Mesodermal cell (in vitro differentiated cells): Measurements from ENCODE around the gene ANAPC15.

Experiments
- H3K27ac ChIP-seq: 2 replicates; pipeline ENCODE4 v1.7.0; 2013; ENCODE audit warnings: mild to moderate bottlenecking, low read depth, low read length, moderate library complexity; ENCODE audit not compliant: severe bottlenecking
- H3K36me3 ChIP-seq: 2 replicates; pipeline ENCODE4 v1.7.1; 2013; ENCODE audit warnings: mild to moderate bottlenecking, low read length, moderate library complexity; ENCODE audit not compliant: control insufficient read depth, insufficient read depth
- H3K4me1 ChIP-seq: one replicate; pipeline ENCODE4 v1.7.1; 2013; ENCODE audit warnings: mild to moderate bottlenecking, low read length; ENCODE audit not compliant: insufficient read depth, control insufficient read depth, poor library complexity, severe bottlenecking
- H3K4me3 ChIP-seq: 2 replicates; pipeline ENCODE4 v1.7.0; 2013; ENCODE audit warnings: low read length, control low read depth, mild to moderate bottlenecking; ENCODE audit not compliant: insufficient read depth, poor library complexity, severe bottlenecking; ENCODE audit errors: extremely low read depth
- H3K9me3 ChIP-seq: 2 replicates; pipeline ENCODE4 v1.7.1; 2013; ENCODE audit warnings: mild to moderate bottlenecking, low read length, moderate library complexity; ENCODE audit not compliant: control insufficient read depth
- WGBS, 2 experiments: methylation state at CpG; one replicate each; pipeline ENCODE4 v1.1.5; 2013; ENCODE audit warnings: missing lambda C conversion rate in 2 of 2; ENCODE audit not compliant: insufficient coverage in 2 of 2; 5-methylcytosine and 5-hydroxymethylcytosine counted together

Gene ANAPC15

GRCh38 chr11:72075756-72076155 is 36.7 kb downstream of the ANAPC15 start:
- Histone ChIP-seq H3K4me1 (peaks cover 38% of the 10 kb centered on the region), H3K36me3 (peaks cover 9% of the 10 kb centered on the region), H3K4me3 (no peak overlapping the region), H3K9me3 (no peaks in the 10 kb centered on the region), H3K27ac (peak overlapping the region; percentile 42)
- WGBS, 2 experiments = 89 to 98% methylated on average over 3 to 4 of the region's 4 CpGs

- Histone ChIP-seq H3K27ac (peak overlapping the region; percentile 42), H3K9me3 (no peaks in the 10 kb centered on the region), H3K36me3 (peaks cover 9% of the 10 kb centered on the region), H3K4me3 (no peak overlapping the region), H3K4me1 (peaks cover 45% of the 10 kb centered on the region)
- 100% methylated on average over 1 of the region's 1 CpG; no CpG with 5 or more reads in 1 of the 2 experiments for WGBS, 2 experiments
Observed at GRCh38 chr11:72075109-72075508, 37.4 kb downstream of the ANAPC15 start.

GRCh38 chr11:72072348-72072747 is 40.1 kb downstream of the ANAPC15 start:
- Histone ChIP-seq H3K4me1 (peaks cover 57% of the 10 kb centered on the region), H3K4me3 (no peak overlapping the region), H3K27ac (peak overlapping the region; percentile 82), H3K36me3 (peaks cover 27% of the 10 kb centered on the region), H3K9me3 (no peaks in the 10 kb centered on the region)
- WGBS, 2 experiments = 76 to 78% methylated on average over 3 of the region's 3 CpGs

- Histone ChIP-seq H3K4me1 (peaks cover 55% of the 10 kb centered on the region), H3K4me3 (no peak overlapping the region), H3K36me3 (peaks cover 45% of the 10 kb centered on the region), H3K9me3 (no peaks in the 10 kb centered on the region), H3K27ac (peak overlapping the region; percentile 87)
- WGBS, 2 experiments = 94 to 95% methylated on average over 2 to 4 of the region's 7 CpGs
Observed at GRCh38 chr11:72070491-72070890, 42.0 kb downstream of the ANAPC15 start.

- WGBS, 2 experiments = 43 to 46% methylated on average over 1 to 2 of the region's 2 CpGs
- Histone ChIP-seq H3K4me3 (peak overlapping the region; percentile 16), H3K36me3 (peaks cover 45% of the 10 kb centered on the region), H3K27ac (peak overlapping the region; percentile 87), H3K4me1 (peaks cover 51% of the 10 kb centered on the region), H3K9me3 (no peaks in the 10 kb centered on the region)
Observed at GRCh38 chr11:72069787-72070251, 42.7 kb downstream of the ANAPC15 start.

- peak overlapping the region; percentile 87 for H3K27ac ChIP-seq
- peak overlapping the region; percentile 16 for H3K4me3 ChIP-seq
- peaks cover 48% of the 10 kb centered on the region for H3K36me3 ChIP-seq
- H3K4me1 ChIP-seq = peaks cover 51% of the 10 kb centered on the region
- no peaks in the 10 kb centered on the region for H3K9me3 ChIP-seq
Observed at GRCh38 chr11:72069200-72069599, 43.3 kb downstream of the ANAPC15 start.

- Histone ChIP-seq H3K36me3 (peaks cover 54% of the 10 kb centered on the region), H3K4me1 (peaks cover 41% of the 10 kb centered on the region)
Observed at GRCh38 chr11:72067676-72068075, 44.8 kb downstream of the ANAPC15 start.

GRCh38 chr11:72067266-72067665 is 45.2 kb downstream of the ANAPC15 start:
- Histone ChIP-seq H3K27ac (no peak overlapping the region), H3K4me3 (no peak overlapping the region), H3K4me1 (peaks cover 38% of the 10 kb centered on the region), H3K9me3 (no peaks in the 10 kb centered on the region), H3K36me3 (peaks cover 58% of the 10 kb centered on the region)

More at GRCh38 chr11:72067676-72068075, 44.8 kb downstream of the ANAPC15 start:
- Histone ChIP-seq H3K9me3 (no peaks in the 10 kb centered on the region), H3K27ac (no peak overlapping the region), H3K4me3 (no peak overlapping the region)

- H3K4me1 ChIP-seq = peaks cover 36% of the 10 kb centered on the region
Observed at GRCh38 chr11:72066855-72067254, 45.6 kb downstream of the ANAPC15 start.

GRCh38 chr11:72061739-72062396 is 50.6 kb downstream of the ANAPC15 start:
- Histone ChIP-seq H3K9me3 (no peaks in the 10 kb centered on the region), H3K4me3 (no peak overlapping the region), H3K36me3 (peaks cover 65% of the 10 kb centered on the region), H3K4me1 (no peaks in the 10 kb centered on the region), H3K27ac (no peak overlapping the region)
- WGBS, 2 experiments = 92 to 100% methylated on average over 2 to 3 of the region's 5 CpGs

More at GRCh38 chr11:72066855-72067254, 45.6 kb downstream of the ANAPC15 start:
- Histone ChIP-seq H3K9me3 (no peaks in the 10 kb centered on the region), H3K27ac (no peak overlapping the region), H3K4me3 (no peak overlapping the region), H3K36me3 (peaks cover 62% of the 10 kb centered on the region)
